ENCODE measurements around the gene ELMOD1.

DNA sequence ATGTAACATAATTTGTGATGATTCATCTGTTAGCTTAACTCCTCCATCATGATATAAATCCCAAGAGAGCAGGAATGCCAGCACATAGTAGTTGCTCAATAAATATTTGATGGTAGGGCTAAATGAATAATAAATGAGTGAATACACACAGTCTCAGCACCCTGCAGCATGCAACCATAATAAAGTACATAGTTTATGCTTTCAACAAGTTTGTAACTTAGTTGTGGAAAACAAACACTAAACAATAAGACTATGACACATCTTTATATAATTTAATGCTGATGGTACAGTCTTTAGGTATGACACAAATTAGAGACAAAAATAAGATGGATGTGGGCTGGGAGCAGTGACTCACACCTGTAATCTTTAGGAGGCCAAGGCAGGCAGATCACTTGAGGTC is 29.3 kb upstream of the ELMOD1 start:
- TF ChIP-seq POLR2AphosphoS5 (IDR thresholded peaks at IDR 0.05; ENCODE audit: low read depth, low read length) (no peak), POLR2A (IDR thresholded peaks at IDR 0.05; ENCODE audit: low read depth, low read length) (no peak), SPI1 (IDR thresholded peaks at IDR 0.05; ENCODE audit: low read depth, low read length) (no peak), POU2F2 (IDR thresholded peaks at IDR 0.05; ENCODE audit: low read depth, low read length) (no peak)
